SU-DHL-6 (cell line): Measurements from ENCODE around the gene TRPM3.

Experiments
- CTCF ChIP-seq: fragments of 200-600 bp; sonication (generic); IDR thresholded peaks from one replicate; pipeline ENCODE4 v1.5.1; 2017; ENCODE audit warnings: antibody characterized with exemption, mild to moderate bottlenecking, low read length, moderate library complexity; ENCODE audit not compliant: insufficient read depth, poor library complexity, severe bottlenecking
- EZH2phosphoT487 ChIP-seq: fragments of 200-600 bp; sonication (generic), shearing (Covaris generic); conservative IDR thresholded peaks from 2 replicates; pipeline ENCODE4 v1.6.1; 2018; ENCODE audit warnings: mild to moderate bottlenecking, antibody characterized with exemption, low read length, moderate library complexity, mixed read lengths

GRCh38 chr9:71121275-71122021 lies at the start of gene TRPM3:
- TF ChIP-seq CTCF (no peak), EZH2phosphoT487 (no peak)
